Epidermal melanocyte (primary cell): Measurements from ENCODE around the gene FAM53B.
"Not testable (repeated sequence)": the region's sequence is repeated elsewhere in the genome, so short reads cannot be mapped to it uniquely, and the experiment has no call there.

Experiments
- DNase-seq: peaks from one replicate; pipeline ENCODE4 v3.0.0; 2011; ENCODE audit warnings: low spot score; ENCODE audit not compliant: insufficient read length

The FAM53B gene

DNA sequence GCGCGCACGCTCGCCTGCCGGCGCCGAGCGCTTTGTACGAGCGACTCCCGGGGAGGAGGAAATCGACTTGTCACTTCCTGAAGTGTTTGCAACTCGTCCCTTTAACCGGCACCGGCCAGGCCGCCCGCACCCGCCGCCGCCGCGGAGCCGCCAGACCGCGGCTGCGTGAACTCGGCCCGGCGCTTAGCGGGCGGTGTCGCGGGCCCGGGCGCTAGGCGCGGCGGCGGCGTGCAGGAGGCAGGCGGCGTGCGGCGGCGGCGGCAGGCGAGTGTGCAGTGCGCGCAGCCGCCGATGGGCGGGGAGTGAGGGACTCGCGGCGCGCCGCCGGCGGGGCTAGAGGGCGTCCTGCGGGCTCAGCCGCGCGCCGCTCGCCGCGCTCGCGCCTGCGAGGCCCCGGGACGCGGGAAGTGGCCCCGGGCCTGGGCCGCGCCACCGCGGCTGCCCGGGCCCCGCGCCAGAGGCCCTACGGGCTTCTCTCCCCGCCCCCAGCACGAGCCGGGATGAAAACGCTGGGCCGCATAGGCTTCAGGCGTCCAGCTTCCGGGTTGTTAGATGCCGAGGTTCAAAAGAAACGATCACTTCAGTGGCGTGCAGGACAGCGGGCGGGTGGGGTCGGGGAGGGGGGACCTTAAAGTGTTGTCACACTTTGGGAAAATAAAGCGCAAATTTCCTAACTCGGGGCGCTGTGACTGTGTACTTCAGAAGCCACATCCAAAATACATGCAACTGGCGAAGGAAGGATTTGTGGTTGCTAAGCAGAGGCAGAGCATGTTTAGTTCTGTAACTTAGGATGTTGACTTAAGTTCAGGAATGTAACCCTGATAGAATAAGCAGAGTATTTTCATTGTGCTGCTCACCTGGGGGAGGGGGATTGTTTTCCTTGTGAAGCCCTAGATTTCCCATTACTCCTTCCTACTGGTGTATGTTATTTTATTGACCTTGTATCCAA, at the start of gene FAM53B:
TSS of gene FAM53B (minus strand) at position 277 of the 949 bp plus-strand sequence. CDS start 37,665 bp downstream, outside the sequence.
- peak; percentile 71 for DNase-seq

DNA sequence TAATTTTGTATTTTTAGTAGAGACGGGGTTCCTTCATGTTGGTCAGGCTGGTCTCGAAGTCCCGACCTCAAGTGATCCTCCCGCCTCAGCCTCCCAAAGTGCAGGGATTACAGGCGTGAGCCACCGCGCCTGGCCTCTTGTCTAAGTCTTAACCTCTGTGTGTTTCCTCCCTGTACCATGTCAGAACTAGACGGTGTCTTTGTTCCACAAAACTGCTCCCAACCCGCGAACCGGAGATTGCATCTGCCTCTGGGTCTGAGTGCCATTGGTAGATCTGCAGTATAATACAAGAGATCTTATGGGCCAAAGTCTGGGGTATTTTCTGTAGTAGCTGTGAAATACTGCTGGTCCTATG, 48.8 kb upstream of the FAM53B start:
- DNase-seq: no peak

DNA sequence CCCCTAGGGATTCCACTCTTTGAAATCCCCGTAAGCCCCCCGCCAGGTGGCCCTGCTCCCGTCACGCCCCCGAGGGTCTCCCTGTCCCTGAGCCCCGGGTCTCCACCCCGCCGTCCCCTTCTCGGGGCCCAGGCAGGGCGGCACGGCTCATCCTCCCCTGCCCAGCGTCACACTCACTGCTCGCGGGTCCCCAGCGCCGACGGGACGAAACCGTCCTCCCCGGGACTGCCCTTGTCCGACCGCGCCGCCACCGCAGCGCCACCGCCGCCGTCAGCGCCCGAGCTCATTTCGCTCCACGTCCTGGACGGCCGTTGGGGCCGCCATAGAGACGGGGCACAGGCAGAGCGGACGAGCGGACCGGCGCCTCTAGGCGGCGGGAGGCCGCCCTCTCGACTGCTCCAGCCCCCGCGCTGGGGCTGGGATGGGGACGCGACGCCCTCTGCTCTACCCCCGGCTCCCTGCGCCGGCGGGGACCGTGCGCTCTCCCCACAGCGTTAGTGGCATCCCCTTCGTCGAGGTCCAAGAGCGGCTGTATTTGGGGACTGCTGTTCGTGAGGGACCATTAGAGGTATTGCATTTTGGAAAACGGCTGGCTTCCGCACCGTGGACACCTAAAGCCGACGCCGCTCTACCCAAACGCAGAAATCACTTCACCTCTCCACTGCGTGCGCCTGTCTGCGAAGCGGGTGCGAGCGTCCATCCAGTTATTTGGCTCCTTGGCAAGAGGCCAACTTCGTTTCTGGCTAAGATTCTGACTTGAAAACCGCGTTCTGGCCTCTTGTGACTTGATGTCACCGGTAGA, 47.6 kb upstream of the FAM53B start, which contains the start of gene EEF1AKMT2:
TSS of gene EEF1AKMT2 (minus strand) at position 341 of the 802 bp plus-strand sequence. CDS start at position 287, 54 bp downstream.
- DNase-seq: peak; percentile 80

- DNase-seq: not testable (repeated sequence)
Observed at GRCh38 chr10:124782900-124783299, 38.7 kb upstream of the FAM53B start.

DNA sequence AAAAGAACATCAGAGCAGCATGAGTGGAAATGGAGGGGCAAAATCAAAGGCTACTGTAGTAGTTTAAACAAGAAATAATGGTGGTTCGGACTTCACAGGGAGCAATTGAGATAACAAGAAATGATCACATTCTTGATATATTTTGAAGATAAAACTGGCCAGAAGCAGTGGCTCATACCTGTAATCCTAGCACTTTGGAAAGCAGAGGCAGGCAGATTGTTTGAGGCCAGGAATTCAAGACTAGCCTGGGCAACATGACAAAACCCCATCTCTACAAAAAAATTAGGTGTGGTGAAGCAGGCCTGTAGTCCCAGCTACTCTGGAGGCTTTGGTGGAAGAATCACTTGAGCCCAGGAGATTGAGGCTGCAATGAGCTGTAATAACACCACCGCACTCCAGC, 24.6 kb upstream of the FAM53B start:
- no peak for DNase-seq

GRCh38 chr10:124765256-124765655, 21.1 kb upstream of the FAM53B start:
- DNase-seq: no peak

DNA sequence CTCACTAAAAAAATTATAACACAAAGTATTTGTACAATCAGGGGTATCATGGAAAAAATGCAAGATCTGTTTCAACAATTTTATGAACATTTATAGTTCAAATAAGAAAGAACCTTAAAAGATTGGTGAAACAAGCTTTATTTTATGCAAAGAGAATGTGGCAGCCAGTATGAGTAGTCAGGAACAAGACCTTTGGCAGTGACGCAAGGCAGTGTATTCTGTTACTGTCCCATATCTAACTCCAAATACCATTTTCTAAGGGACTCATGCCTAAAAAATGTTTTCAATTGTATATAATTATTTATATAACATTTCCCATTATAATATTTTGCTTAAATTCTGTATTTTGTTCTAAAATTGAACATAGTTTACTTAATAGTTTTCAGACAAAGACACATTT, 19.1 kb upstream of the FAM53B start:
- no peak for DNase-seq

DNA sequence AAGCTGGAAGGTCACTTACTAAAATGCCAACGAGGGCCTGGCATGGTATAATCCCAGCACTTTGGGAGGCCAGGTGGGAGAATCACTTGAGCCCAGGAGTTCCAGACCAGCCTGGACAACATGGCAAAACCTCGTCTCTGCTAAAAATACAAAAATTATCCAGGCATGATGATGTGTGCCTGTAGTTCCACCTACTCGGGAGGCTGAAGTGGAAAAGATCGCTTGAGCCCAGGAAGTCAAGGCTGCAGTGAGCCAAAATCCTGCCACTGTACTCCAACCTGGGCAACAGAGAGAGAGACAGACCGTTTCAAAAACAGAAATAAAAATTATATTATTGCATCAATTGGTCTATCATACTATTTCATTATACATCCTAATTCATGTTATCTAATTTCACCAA, 18.1 kb upstream of the FAM53B start:
- no peak for DNase-seq

DNA sequence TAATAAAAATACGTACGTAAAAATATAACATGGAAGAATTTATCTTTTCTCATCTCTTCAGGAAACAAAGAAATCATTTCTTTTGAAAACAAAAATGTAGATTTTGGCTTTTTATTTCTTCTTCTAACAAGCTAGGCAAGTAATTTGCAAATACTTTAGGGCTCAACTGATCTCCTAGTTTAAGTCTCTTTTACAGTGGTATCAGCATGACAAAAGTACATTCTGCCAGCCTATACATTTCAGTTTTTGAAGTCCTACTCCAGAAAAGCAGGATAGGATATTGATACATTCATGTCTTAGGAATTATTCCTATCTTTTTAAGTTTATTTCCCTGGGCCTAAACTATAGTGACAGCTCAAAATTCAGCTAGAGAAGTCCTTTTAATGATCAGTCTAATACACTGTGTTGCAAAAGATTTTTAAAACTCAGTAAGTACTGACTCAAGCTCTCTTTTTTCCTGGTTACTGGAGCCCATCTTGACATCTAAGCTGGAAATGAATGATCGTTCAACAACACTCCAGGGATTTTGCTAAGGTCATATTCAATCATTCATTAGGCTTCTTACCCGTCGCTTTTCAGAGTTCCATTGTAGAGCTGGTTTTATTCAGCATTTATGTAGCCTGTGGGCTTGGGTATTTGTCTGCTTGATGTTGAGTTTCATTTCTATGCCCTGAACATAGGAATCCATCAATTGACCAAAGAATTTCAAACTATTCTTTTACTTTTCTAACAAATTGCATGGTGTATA, 12.2 kb upstream of the FAM53B start:
- DNase-seq: no peak

- no peak for DNase-seq
Observed at GRCh38 chr10:124755581-124755980, 11.4 kb upstream of the FAM53B start.

GRCh38 chr10:124754227-124754626, 10.0 kb upstream of the FAM53B start:
- DNase-seq: no peak

DNA sequence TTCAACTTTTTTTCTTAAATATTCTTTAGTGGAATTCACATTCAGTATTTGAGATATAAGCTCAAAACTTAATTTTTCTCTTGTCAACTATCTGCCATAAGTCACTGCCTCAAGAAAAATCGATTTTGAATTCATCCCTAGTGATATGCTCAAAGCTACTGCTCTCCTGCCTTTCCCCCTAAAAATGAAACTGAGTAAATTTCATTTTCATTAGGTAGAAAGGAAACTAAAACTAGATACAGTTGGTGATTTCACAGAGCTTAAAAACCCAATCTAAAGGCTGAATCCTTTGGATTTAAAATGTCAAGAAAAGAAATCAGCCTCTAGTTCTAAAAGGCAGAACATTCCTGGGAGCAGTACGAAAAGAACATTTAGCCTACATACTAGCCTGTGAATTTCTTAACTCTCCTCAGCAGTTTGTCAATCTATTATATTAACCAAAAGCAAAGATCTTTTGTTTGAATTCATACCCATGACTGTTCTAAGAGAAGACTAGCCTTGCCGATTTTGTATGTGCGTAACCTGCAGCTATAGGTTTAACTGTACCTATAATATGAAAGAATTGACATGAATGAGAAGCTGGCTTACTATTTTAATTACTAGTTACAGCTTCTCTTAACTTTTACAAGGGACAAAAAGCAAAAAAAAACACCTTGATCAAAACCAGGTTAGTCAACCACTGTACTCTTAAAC, 4.9 kb upstream of the FAM53B start:
- DNase-seq: no peak

GRCh38 chr10:124748166-124748565, 4.0 kb upstream of the FAM53B start:
- no peak for DNase-seq

DNA sequence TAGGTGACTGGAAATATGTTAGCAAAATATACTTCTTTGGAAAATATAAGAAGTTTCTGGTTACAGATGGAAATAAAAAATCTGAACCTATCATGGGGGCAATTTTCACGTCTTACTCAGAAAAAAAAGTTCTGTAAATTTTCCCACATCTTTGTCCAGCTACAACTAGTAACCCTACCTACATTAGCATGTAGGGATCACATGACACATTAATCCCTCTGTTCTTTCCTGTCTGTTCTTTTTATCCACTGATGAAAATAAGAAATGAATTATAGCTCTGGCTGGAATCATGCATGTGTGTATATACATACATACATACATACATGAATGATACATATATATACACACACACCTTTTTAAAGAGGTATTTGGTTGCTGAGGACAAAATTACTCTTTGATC, 3.6 kb upstream of the FAM53B start:
- no peak for DNase-seq

GRCh38 chr10:124746992-124747391, 2.8 kb upstream of the FAM53B start:
- DNase-seq: no peak

DNA sequence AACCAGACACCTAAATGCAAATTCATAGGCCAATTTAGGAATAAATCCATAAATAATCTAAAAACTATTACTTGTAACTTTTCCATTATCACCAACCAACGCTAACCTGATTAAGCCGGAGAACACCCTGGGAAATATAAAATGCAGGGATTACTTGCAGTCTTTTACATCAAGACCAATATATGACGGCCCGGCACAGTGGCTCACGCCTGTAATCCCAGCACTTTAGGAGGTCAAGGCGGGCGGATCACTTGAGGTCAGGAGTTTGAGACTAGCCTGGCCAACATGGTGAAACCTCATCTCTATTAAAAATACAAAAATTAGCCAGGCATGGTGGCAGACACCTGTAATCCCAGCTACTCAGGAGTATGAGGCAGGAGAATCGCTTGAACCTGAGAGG, 2.3 kb upstream of the FAM53B start:
- not testable (repeated sequence) for DNase-seq

- DNase-seq: peak; percentile 55
Observed at GRCh38 chr10:124745673-124746072, 1.5 kb upstream of the FAM53B start.

DNA sequence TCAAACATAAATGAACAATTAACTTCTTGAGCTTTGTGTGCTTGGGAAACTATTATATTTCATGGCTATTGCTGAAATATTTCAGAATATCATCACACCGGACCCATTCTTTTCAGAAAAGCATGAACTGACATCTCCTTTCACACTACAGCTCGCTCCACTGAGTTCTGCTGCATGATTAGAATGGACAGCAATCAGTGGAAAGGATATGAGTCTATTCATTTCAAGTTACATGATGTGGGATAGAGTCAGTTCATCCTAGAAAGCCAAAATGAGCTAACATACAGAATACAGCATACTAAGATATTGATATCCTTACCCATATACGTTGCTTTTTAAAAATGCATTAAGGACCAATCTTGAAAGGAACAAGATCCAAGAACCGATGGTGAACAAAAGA, 1.1 kb upstream of the FAM53B start:
- no peak for DNase-seq

DNA sequence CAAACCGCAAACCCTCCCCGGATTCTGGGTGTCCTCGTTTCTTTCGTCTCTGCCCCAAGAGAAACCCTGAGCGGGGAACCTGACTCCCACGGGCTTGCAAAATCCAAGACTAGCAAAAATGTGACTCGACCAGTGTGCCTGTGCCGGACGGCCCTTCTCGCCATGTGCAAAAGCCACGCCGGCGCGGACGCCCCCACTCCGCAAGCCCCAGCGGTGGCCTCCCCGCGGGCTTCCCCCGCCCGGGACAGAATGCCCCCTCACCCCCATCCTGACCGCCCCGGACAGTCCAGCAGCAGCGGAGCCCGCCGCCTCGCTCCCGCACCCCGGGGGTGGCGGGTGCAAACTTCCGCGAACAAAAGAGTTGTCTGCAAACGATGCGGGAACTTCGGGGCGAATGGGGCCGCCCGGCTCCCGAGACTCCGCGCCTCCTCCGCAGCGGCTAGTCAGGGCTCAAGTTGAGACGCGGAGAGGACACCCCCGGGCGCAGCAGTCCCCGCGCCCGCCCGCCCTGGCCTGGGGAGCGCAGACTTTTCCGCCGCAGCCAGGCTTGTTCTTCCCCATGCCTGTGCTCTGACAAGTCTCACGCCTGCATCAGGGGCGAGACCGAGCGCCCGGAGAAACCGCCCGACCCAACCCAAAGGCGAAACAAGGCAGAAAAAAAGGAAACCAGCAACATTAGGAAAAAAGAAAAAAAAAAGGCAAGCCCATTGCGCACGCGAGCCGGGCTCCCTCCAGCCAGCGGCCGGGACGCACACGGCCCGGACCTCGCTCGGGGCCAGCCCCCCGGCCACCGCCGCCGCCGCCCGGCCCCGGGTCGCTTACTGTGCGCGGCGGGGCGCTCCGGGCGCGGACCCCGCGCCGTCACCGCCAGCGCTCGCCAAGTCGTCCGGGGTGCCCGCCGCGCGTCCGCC, 732 bp downstream of the FAM53B start:
- no peak for DNase-seq
